T1000 (cell line): ENCODE results near the gene FAM133A.
A peak's percentile ranks its signal among the peaks of the same experiment; 100 is the strongest.

Experiments
- DNase-seq: peaks from one replicate; lab custom pipeline; 2025; ENCODE audit warnings: mixed read lengths; lab: John Stamatoyannopoulos, UW

Gene FAM133A

GRCh38 chrX:93673869-93674271, at the start of gene FAM133A:
TSS of gene FAM133A (plus strand) at chrX:93674206. CDS start at chrX:93709420, 35,214 bp downstream.
- DNase-seq: no peak

GRCh38 chrX:93637591-93637990, 36.4 kb upstream of the FAM133A start:
- DNase-seq: no peak

- no peak for DNase-seq
Observed at GRCh38 chrX:93649381-93649780, 24.6 kb upstream of the FAM133A start.

- no peak for DNase-seq
Observed at GRCh38 chrX:93660575-93660974, 13.4 kb upstream of the FAM133A start.

GRCh38 chrX:93673056-93673868, 744 bp upstream of the FAM133A start, which contains the start of gene NAP1L3:
TSS of gene NAP1L3 (minus strand) at chrX:93673578. CDS start at chrX:93673304, 274 bp downstream.
- peak; percentile 53 for DNase-seq

- DNase-seq: no peak
Observed at GRCh38 chrX:93695981-93696380, 22.0 kb downstream of the FAM133A start.

- DNase-seq: no peak
Observed at GRCh38 chrX:93703701-93704100, 29.7 kb downstream of the FAM133A start.

GRCh38 chrX:93711076-93711475, 37.1 kb downstream of the FAM133A start:
- no peak for DNase-seq

- no peak for DNase-seq
Observed at GRCh38 chrX:93741811-93742210, 67.8 kb downstream of the FAM133A start.

- DNase-seq: no peak
Observed at GRCh38 chrX:93760163-93760562, 86.2 kb downstream of the FAM133A start.
